H1 (cell line): ENCODE measurements around the gene VAT1L. TPM values are rescaled to one million over a fixed set of nuclear protein-coding genes. Genes with fewer than 3 reads are reported as not detected.

Source experiments
- CTCF ChIA-PET: fragments of 300-600 bp; sonication (Branson Sonifier 250); formaldehyde crosslinking; loops from one replicate; lab custom pipeline; 2021; ENCODE audit not compliant: partially characterized antibody; lab: Charles Lee
- POLR2A ChIA-PET: fragments of 300-600 bp; sonication (Branson Sonifier 250); formaldehyde crosslinking; loops from one replicate; lab custom pipeline; 2021; ENCODE audit warnings: inconsistent platforms; ENCODE audit not compliant: partially characterized antibody; lab: Charles Lee
- DNase-seq, 2 experiments: peaks; one replicate each; pipeline versions ENCODE4 v3.0.0 to v3.0.0-alpha.2; 2010 to 2022; ENCODE audit warnings: low spot score in 2 of 2, low read depth in 1 of 2, mixed read lengths in 1 of 2
- FAIRE-seq: peaks from 2 replicates; lab custom pipeline; 2011; peaks lifted over from hg19 to GRCh38; lab: Jason Lieb, UNC
- H2AFZ ChIP-seq: 2 replicates; pipeline ENCODE4 v1.8.1; 2012; ENCODE audit warnings: low read length, inconsistent platforms
- H2AK5ac ChIP-seq: 2 replicates; pipeline ENCODE4 v1.6.1; 2013; ENCODE audit warnings: low read depth, low read length
- H2BK120ac ChIP-seq: replicated peaks from 2 replicates; pipeline ENCODE3; 2013; ENCODE audit warnings: low read depth, low read length, inconsistent platforms
- H2BK12ac ChIP-seq: 2 replicates; pipeline ENCODE4 v1.6.1; 2013; ENCODE audit warnings: low read depth, low read length
- H2BK15ac ChIP-seq: 2 replicates; pipeline ENCODE4 v1.6.1; 2013; ENCODE audit warnings: low read length
- H2BK20ac ChIP-seq: 2 replicates; pipeline ENCODE4 v1.6.1; 2013; ENCODE audit warnings: low read length
- H2BK5ac ChIP-seq: 2 replicates; pipeline ENCODE4 v1.6.1; 2013; ENCODE audit warnings: low read depth, low read length
- H3K14ac ChIP-seq: 2 replicates; pipeline ENCODE4 v1.6.1; 2013; ENCODE audit warnings: inconsistent platforms; ENCODE audit not compliant: insufficient read length
- H3K18ac ChIP-seq: 2 replicates; pipeline ENCODE4 v1.6.1; 2013; ENCODE audit warnings: low read length; ENCODE audit errors: extremely low read depth
- H3K23ac ChIP-seq: 2 replicates; pipeline ENCODE4 v1.6.1; 2013; ENCODE audit warnings: inconsistent platforms; ENCODE audit not compliant: insufficient read length
- H3K23me2 ChIP-seq: 2 replicates; pipeline ENCODE4 v1.6.1; 2013; ENCODE audit warnings: low read depth, low read length
- H3K27ac ChIP-seq: 2 replicates; pipeline ENCODE4 v1.6.1; 2011; ENCODE audit warnings: low read depth, low read length, inconsistent platforms
- H3K27me3 ChIP-seq, 4 experiments: replicated peaks in 1 of 4; 1 replicate in 1 of 4; 2 replicates in 3 of 4; pipeline versions ENCODE4 v1.6.1 to v1.8.1; 2011 to 2013; ENCODE audit warnings: low read length in 3 of 4, mild to moderate bottlenecking in 3 of 4, inconsistent platforms in 2 of 4, mixed read lengths in 2 of 4, moderate library complexity in 1 of 4; ENCODE audit not compliant: control insufficient read depth in 3 of 4, insufficient read depth in 3 of 4; ENCODE audit errors: extremely low read depth in 1 of 4
- H3K36me3 ChIP-seq, 4 experiments: 2 replicates each; pipeline versions ENCODE4 v1.6.1 to v1.8.1; 2011 to 2013; ENCODE audit warnings: mild to moderate bottlenecking in 4 of 4, low read length in 3 of 4, moderate library complexity in 2 of 4, control low read depth in 1 of 4, inconsistent platforms in 1 of 4; ENCODE audit not compliant: insufficient read depth in 4 of 4, control insufficient read depth in 2 of 4
- H3K4ac ChIP-seq: replicated peaks from 2 replicates; pipeline ENCODE3; 2013; ENCODE audit warnings: low read length, low read depth, mixed read lengths, inconsistent platforms; ENCODE audit not compliant: insufficient read length
- H3K4me1 ChIP-seq, 4 experiments: replicated peaks in 1 of 4; 1 replicate in 1 of 4; 2 replicates in 3 of 4; pipeline versions ENCODE4 v1.6.1 to v1.8.1; 2011 to 2013; ENCODE audit warnings: low read length in 3 of 4, inconsistent platforms in 2 of 4, mixed read lengths in 1 of 4; ENCODE audit not compliant: insufficient read depth in 4 of 4, control insufficient read depth in 3 of 4
- H3K4me2 ChIP-seq, 2 experiments: 2 replicates each; pipeline versions ENCODE4 v1.6.1 to v1.8.1; 2011 to 2013; ENCODE audit warnings: low read depth in 2 of 2, low read length in 2 of 2, control low read depth in 1 of 2, inconsistent platforms in 1 of 2, mild to moderate bottlenecking in 1 of 2; ENCODE audit not compliant: insufficient read depth in 1 of 2
- H3K4me3 ChIP-seq, 4 experiments: fragments of 200-600, 300-600 bp in 1 of 4; sonication (generic), shearing (Covaris generic), sonication (Bioruptor Twin) in 1 of 4; 2 replicates each; pipeline versions ENCODE4 v1.5.1 to v1.8.1; 2011 to 2016; ENCODE audit warnings: low read length in 4 of 4, low read depth in 3 of 4, control low read depth in 2 of 4, inconsistent platforms in 2 of 4, mild to moderate bottlenecking in 2 of 4, mixed read lengths in 1 of 4, moderate library complexity in 1 of 4; ENCODE audit not compliant: insufficient read depth in 2 of 4; ENCODE audit errors: extremely low read depth in 1 of 4
- H3K56ac ChIP-seq: replicated peaks from 2 replicates; pipeline ENCODE3; 2013; ENCODE audit warnings: low read depth, mild to moderate bottlenecking, mixed read lengths, low read length, inconsistent platforms; ENCODE audit not compliant: insufficient read length
- H3K79me1 ChIP-seq: 2 replicates; pipeline ENCODE4 v1.6.1; 2013; ENCODE audit warnings: low read depth, low read length, control low read depth
- H3K79me2 ChIP-seq, 2 experiments: 2 replicates each; pipeline versions ENCODE4 v1.6.1 to v1.8.1; 2012 to 2013; ENCODE audit warnings: low read length in 2 of 2, mild to moderate bottlenecking in 2 of 2, inconsistent platforms in 1 of 2; ENCODE audit not compliant: insufficient read depth in 2 of 2, control insufficient read depth in 1 of 2
- H3K9ac ChIP-seq, 4 experiments: replicated peaks in 1 of 4; 1 replicate in 1 of 4; 2 replicates in 3 of 4; pipeline versions ENCODE4 v1.6.1 to v1.8.1; 2011 to 2013; ENCODE audit warnings: low read depth in 3 of 4, low read length in 3 of 4, control low read depth in 2 of 4, mild to moderate bottlenecking in 2 of 4, moderate library complexity in 2 of 4, inconsistent platforms in 1 of 4; ENCODE audit errors: extremely low read depth in 1 of 4
- H3K9me3 ChIP-seq, 2 experiments: 2 replicates each; pipeline versions ENCODE4 v1.6.1 to v1.8.1; 2012 to 2013; ENCODE audit warnings: mild to moderate bottlenecking in 2 of 2, moderate library complexity in 2 of 2, control low read depth in 1 of 2, inconsistent platforms in 1 of 2, low read depth in 1 of 2, low read length in 1 of 2, mixed read lengths in 1 of 2; ENCODE audit not compliant: insufficient read depth in 2 of 2
- H4K20me1 ChIP-seq, 2 experiments: replicated peaks in 1 of 2; 2 replicates each; pipeline versions ENCODE3 to v1.8.1; 2011 to 2013; ENCODE audit warnings: inconsistent platforms in 2 of 2, low read length in 2 of 2, mild to moderate bottlenecking in 1 of 2; ENCODE audit not compliant: insufficient read depth in 2 of 2, control insufficient read depth in 1 of 2
- H4K5ac ChIP-seq: 2 replicates; pipeline ENCODE4 v1.6.1; 2013; ENCODE audit warnings: low read length, low read depth, mixed read lengths, inconsistent platforms; ENCODE audit not compliant: insufficient read length
- H4K8ac ChIP-seq: 2 replicates; pipeline ENCODE4 v1.8.0; 2013; ENCODE audit warnings: mild to moderate bottlenecking, moderate library complexity, low read length, inconsistent platforms; ENCODE audit not compliant: insufficient read depth; ENCODE audit errors: extremely low read depth
- H4K91ac ChIP-seq: replicated peaks from 2 replicates; pipeline ENCODE3; 2013; ENCODE audit warnings: low read length, mixed read lengths, inconsistent platforms; ENCODE audit not compliant: insufficient read length
- CBX5 ChIP-seq: fragments of 300-800, 300-1000 bp; sonication (generic); IDR thresholded peaks from 2 replicates; pipeline ENCODE4 v1.7.1; 2016; ENCODE audit warnings: antibody characterized with exemption, low read length, low read depth
- CEBPB ChIP-seq: IDR thresholded peaks from 2 replicates; pipeline ENCODE4 v1.6.1; 2012; ENCODE audit warnings: low read depth, low read length
- CHD1 ChIP-seq: IDR thresholded peaks from 2 replicates; pipeline ENCODE4 v1.6.1; 2012; ENCODE audit warnings: low read depth, low read length, improper control_type of control experiment
- HDAC2 ChIP-seq, 2 experiments: fragments of 300-600 bp in 1 of 2; sonication (generic) in 1 of 2; IDR thresholded peaks; 2 replicates each; pipeline ENCODE4 v1.6.1; 2011 to 2012; ENCODE audit warnings: low read depth in 2 of 2, low read length in 2 of 2, mild to moderate bottlenecking in 2 of 2, moderate library complexity in 2 of 2, borderline replicate concordance in 1 of 2, inconsistent platforms in 1 of 2
- RNF2 ChIP-seq: fragments of 200-900, 300-1000 bp; sonication (generic); IDR thresholded peaks from 2 replicates; pipeline ENCODE4 v1.7.1; 2016; ENCODE audit warnings: borderline replicate concordance, low read depth, mild to moderate bottlenecking, antibody characterized with exemption, low read length; ENCODE audit not compliant: poor library complexity, severe bottlenecking; ENCODE audit errors: missing control alignments
- SIX5 ChIP-seq: IDR thresholded peaks from 2 replicates; pipeline ENCODE4 v1.6.1; 2011; ENCODE audit warnings: mild to moderate bottlenecking, low read depth, low read length
- SP1 ChIP-seq: IDR thresholded peaks from 2 replicates; pipeline ENCODE4 v1.6.1; 2011; ENCODE audit warnings: low read depth, low read length
- SP2 ChIP-seq: IDR thresholded peaks from 2 replicates; pipeline ENCODE4 v1.6.1; 2012; ENCODE audit warnings: mild to moderate bottlenecking, low read length, inconsistent platforms
- ZNF274 ChIP-seq: IDR thresholded peaks from 2 replicates; pipeline ENCODE4 v1.7.0; 2012; ENCODE audit warnings: low read length, borderline replicate concordance; ENCODE audit errors: extremely low read depth
- WGBS, 2 experiments: shearing (Covaris generic) in 1 of 2; methylation state at CpG; one replicate each; pipeline versions ENCODE4 v1.1.6 to v1.1.7; 2013 to 2015; ENCODE audit warnings: low lambda C conversion rate in 2 of 2, mixed read lengths in 2 of 2, inconsistent platforms in 1 of 2, low coverage in 1 of 2, missing lambda C conversion rate in 1 of 2; ENCODE audit not compliant: insufficient replicate concordance in 2 of 2, insufficient coverage in 1 of 2, insufficient read length in 1 of 2; ENCODE audit errors: extremely low coverage in 1 of 2, missing lambda C conversion rate in 1 of 2; 5-methylcytosine and 5-hydroxymethylcytosine counted together
- polyA plus RNA-seq, 7 experiments: library from polyadenylated mRNA; depleted of rRNA in 3 of 7; stranded (reverse) in 5 of 7; unstranded in 2 of 7; fragments of >200 nt in 5 of 7; fragments of 200-250 nt in 2 of 7; gene quantifications; 1 replicate in 5 of 7; 2 replicates in 1 of 7; 4 replicates in 1 of 7; pipeline versions ENCODE4 v1.2.1 to v1.2.3, GENCODE V29; 2011 to 2013; ENCODE audit warnings: missing spikeins in 2 of 7, mixed read lengths in 2 of 7
- total RNA-seq: library from RNA; stranded (reverse); fragmentation: NEBNext Ultra II Directional; extraction: Animal tissue kit (Norgen Biotek cat#: 25700); gene quantifications from 2 replicates; pipeline ENCODE4 v1.2.1, GENCODE V29; 2021

VAT1L gene
- total and polyA plus RNA-seq, 2 of the 8 experiments (the other 6 are each of a cell fraction or from before 2014, with no cell fraction given), result 46.3 to 48.2 TPM

- no peaks in the 10 kb centered on the region for H4K20me1 ChIP-seq
- TF ChIP-seq RNF2, result no peak
- no peak for TF ChIP-seq SP1
- no peak for TF ChIP-seq CHD1
- TF ChIP-seq SP2, result no peak
- no peak for TF ChIP-seq CEBPB
- no peak for TF ChIP-seq HDAC2 (IDR thresholded peaks at IDR 0.05; ENCODE audit: borderline replicate concordance in 1 of 2, low read depth in 2 of 2, low read length in 2 of 2)
- no peak for TF ChIP-seq CBX5
- TF ChIP-seq SIX5, result no peak
- no peak for TF ChIP-seq ZNF274
- no peak overlapping the region for H3K23ac ChIP-seq
- no peak overlapping the region for H3K4me3 ChIP-seq
- WGBS, 2 experiments, result 88% methylated on average over 7 of the region's 7 CpGs; no CpG with 5 or more reads in 1 of the 2 experiments
- no peaks in the 10 kb centered on the region for H3K79me1 ChIP-seq
- no peak overlapping the region for H2BK120ac ChIP-seq
- H2AK5ac ChIP-seq, result no peak overlapping the region
- no peak overlapping the region for H3K27ac ChIP-seq
- H3K23me2 ChIP-seq, result no peaks in the 10 kb centered on the region
- FAIRE-seq (no peak), DNase-seq (no peak)
- 0 out of 2 replicates have a peak overlapping the region, but pooled peaks have one; percentile 29 for H3K18ac ChIP-seq
- no peak overlapping the region for H2BK5ac ChIP-seq
- H3K9ac ChIP-seq, result no peak overlapping the region
- no peak overlapping the region for H2BK12ac ChIP-seq
- no peak overlapping the region for H2AFZ ChIP-seq
- no peak overlapping the region for H3K4me2 ChIP-seq
- H2BK15ac ChIP-seq, result no peak overlapping the region
- H2BK20ac ChIP-seq, result no peak overlapping the region
- no peak overlapping the region for H3K56ac ChIP-seq
- no peaks in the 10 kb centered on the region for H3K4me1 ChIP-seq
- CTCF ChIA-PET, result interaction anchor here (0.7 to 3.4 kb wide), 8 partner anchors 15 to 230 kb away, joined by 3 to 10 read pairs (median 3); no protein-coding TSS in a partner anchor
- no peak overlapping the region for H4K5ac ChIP-seq
- no peaks in the 10 kb centered on the region for H3K79me2 ChIP-seq
- no peak overlapping the region for H4K91ac ChIP-seq
- H3K36me3 ChIP-seq, result peaks cover 0 to 4% (median 0%) of the 10 kb centered on the region in 4 experiments; a peak in 1 of 8 replicates
- H3K27me3 ChIP-seq, result no peaks in the 10 kb centered on the region
- no peak overlapping the region for H4K8ac ChIP-seq
- no peak overlapping the region for H3K14ac ChIP-seq
- H3K4ac ChIP-seq, result no peak overlapping the region
- no peaks in the 10 kb centered on the region; a peak in 1 of 4 replicates for H3K9me3 ChIP-seq
- POLR2A ChIA-PET, result no interaction called here
Measured at GRCh38 chr16:77905374-77905920, 117.1 kb downstream of the VAT1L start.
